SK-N-MC (cell line): ENCODE results near the gene INPP5D.

ENCODE experiments used
- EZH2 ChIP-seq: fragments of 200-600 bp; sonication (generic); IDR thresholded peaks from one replicate; pipeline ENCODE4 v1.6.1; 2017; ENCODE audit warnings: antibody characterized with exemption
- FOXP2 ChIP-seq: optimal IDR thresholded peaks from 2 replicates; pipeline ENCODE3; 2011; ENCODE audit warnings: mild to moderate bottlenecking, moderate library complexity; ENCODE audit not compliant: insufficient read depth; ENCODE audit errors: extremely low read length, control extremely low read depth
- POLR2AphosphoS5 ChIP-seq: IDR thresholded peaks from 2 replicates; pipeline ENCODE4 v1.6.1; 2012; ENCODE audit warnings: mild to moderate bottlenecking, low read depth, low read length, borderline replicate concordance

DNA sequence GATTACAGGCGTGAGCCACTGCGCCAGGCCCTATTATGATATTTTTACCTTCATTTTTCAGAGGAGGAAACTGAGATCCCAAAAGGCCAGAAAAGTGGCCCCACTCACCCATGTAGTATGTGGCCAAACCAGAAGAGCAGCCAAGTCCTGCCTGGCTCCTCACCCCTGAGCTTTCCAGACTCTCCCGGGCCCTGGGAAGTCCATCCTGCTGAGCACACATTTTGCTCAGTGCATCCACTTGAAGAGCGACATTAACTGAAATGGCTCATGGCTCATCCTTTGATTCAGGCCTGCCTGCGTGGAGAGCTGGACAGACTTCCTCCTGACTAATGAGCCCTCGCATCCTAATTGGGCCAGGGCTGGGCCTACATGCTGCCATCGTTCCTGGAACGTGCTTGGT is 37.6 kb upstream of the INPP5D start:
- no peak for TF ChIP-seq POLR2AphosphoS5
- TF ChIP-seq EZH2 = no peak
- TF ChIP-seq FOXP2 = no peak
